Chondrocyte (in vitro differentiated cells): Measurements from ENCODE around the gene DOCK6. TPM values are rescaled to one million over a fixed set of nuclear protein-coding genes. Genes with fewer than 3 reads are reported as not detected.

Source experiments
- DNase-seq: peaks from one replicate; pipeline ENCODE4 v3.0.0; 2021; ENCODE audit warnings: mixed read lengths, low spot score
- H3K27ac Mint-ChIP-seq: one replicate; pipeline ENCODE4 v1.8.0; 2021; ENCODE audit warnings: mild to moderate bottlenecking, moderate library complexity, mixed read lengths; ENCODE audit not compliant: unreplicated experiment
- H3K27me3 Mint-ChIP-seq: 2 replicates; pipeline ENCODE4 v1.8.0; 2021; ENCODE audit warnings: low read depth, mixed read lengths
- H3K36me3 Mint-ChIP-seq: 2 replicates; pipeline ENCODE4 v1.8.0; 2021; ENCODE audit warnings: low read depth, mixed read lengths
- H3K4me1 Mint-ChIP-seq: 2 replicates; pipeline ENCODE4 v1.8.0; 2021; ENCODE audit warnings: low read depth, mild to moderate bottlenecking, mixed read lengths
- H3K4me3 Mint-ChIP-seq: one replicate; pipeline ENCODE4 v1.8.0; 2021; ENCODE audit warnings: mild to moderate bottlenecking, moderate library complexity, mixed read lengths; ENCODE audit not compliant: unreplicated experiment
- H3K9me3 Mint-ChIP-seq: 2 replicates; pipeline ENCODE4 v1.8.0; 2021; ENCODE audit warnings: low read depth, mixed read lengths
- CTCF ChIP-seq: fragments of 200-600 bp; sonication (generic); IDR thresholded peaks from 2 replicates; pipeline ENCODE4 v1.5.0; 2021; ENCODE audit warnings: antibody characterized with exemption, mild to moderate bottlenecking, moderate library complexity
- total RNA-seq: library from RNA; stranded (reverse); gene quantifications from 3 replicates; pipeline ENCODE4 v1.2.1, GENCODE V29; 2021

DOCK6 gene
- total RNA-seq, 1 donor from 2014 or later, result 44.4 TPM

GRCh38 chr19:11244846-11245589, 17.3 kb downstream of the DOCK6 start:
- no peak overlapping the region for H3K4me3 Mint-ChIP-seq
- TF ChIP-seq CTCF, result no peak
- H3K4me1 Mint-ChIP-seq, result peaks cover 9% of the 10 kb centered on the region

GRCh38 chr19:11243798-11244169, 18.5 kb downstream of the DOCK6 start:
- no peak for DNase-seq
- H3K27ac Mint-ChIP-seq, result peak overlapping the region; percentile 63
- H3K9me3 Mint-ChIP-seq, result no peaks in the 10 kb centered on the region
- no peak for TF ChIP-seq CTCF
- no peaks in the 10 kb centered on the region for H3K27me3 Mint-ChIP-seq
- peaks cover 9% of the 10 kb centered on the region for H3K4me1 Mint-ChIP-seq
- peak overlapping the region; percentile 52 for H3K4me3 Mint-ChIP-seq
- H3K36me3 Mint-ChIP-seq, result peaks cover 17% of the 10 kb centered on the region

More at GRCh38 chr19:11244846-11245589, 17.3 kb downstream of the DOCK6 start:
- Mint-ChIP-seq H3K36me3 (peaks cover 17% of the 10 kb centered on the region), H3K9me3 (no peaks in the 10 kb centered on the region), H3K27me3 (no peaks in the 10 kb centered on the region), H3K27ac (no peak overlapping the region)
- DNase-seq, result no peak

GRCh38 chr19:11242864-11243797, 19.2 kb downstream of the DOCK6 start:
- H3K27ac Mint-ChIP-seq, result peak overlapping the region; percentile 63
- H3K27me3 Mint-ChIP-seq, result no peaks in the 10 kb centered on the region
- H3K4me3 Mint-ChIP-seq, result peak overlapping the region; percentile 52
- no peak for DNase-seq
- H3K4me1 Mint-ChIP-seq, result peaks cover 9% of the 10 kb centered on the region
- H3K9me3 Mint-ChIP-seq, result no peaks in the 10 kb centered on the region
- peaks cover 15% of the 10 kb centered on the region for H3K36me3 Mint-ChIP-seq
- TF ChIP-seq CTCF, result peak; percentile 91

GRCh38 chr19:11242025-11242424, 20.3 kb downstream of the DOCK6 start:
- no peaks in the 10 kb centered on the region for H3K27me3 Mint-ChIP-seq
- no peaks in the 10 kb centered on the region for H3K9me3 Mint-ChIP-seq
- DNase-seq, result no peak
- H3K36me3 Mint-ChIP-seq, result peaks cover 13% of the 10 kb centered on the region
- peaks cover 5% of the 10 kb centered on the region for H3K4me1 Mint-ChIP-seq
- TF ChIP-seq CTCF, result no peak
- no peak overlapping the region for H3K27ac Mint-ChIP-seq
- no peak overlapping the region for H3K4me3 Mint-ChIP-seq

DNA sequence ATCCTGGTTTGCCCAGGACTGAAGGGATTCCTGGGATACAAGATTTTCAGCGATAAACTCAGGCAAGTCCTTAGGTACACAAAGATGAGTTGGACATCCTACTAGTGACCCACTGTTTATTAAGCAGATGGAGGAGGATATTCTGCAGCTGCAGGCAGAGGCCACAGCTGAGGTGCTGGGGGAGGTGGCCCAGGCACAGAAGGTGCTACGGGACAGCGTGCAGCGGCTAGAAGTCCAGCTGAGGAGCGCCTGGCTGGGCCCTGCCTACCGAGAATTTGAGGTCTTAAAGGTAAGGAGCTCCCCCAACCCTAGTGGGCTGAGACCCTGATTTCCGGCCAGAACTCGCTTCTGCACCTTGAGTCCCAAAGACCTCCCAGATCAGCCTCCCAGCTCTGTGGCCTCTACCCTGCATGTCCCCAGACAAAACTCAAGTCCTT, 22.3 kb downstream of the DOCK6 start:
- Mint-ChIP-seq H3K9me3 (no peaks in the 10 kb centered on the region), H3K4me3 (no peak overlapping the region), H3K27me3 (no peaks in the 10 kb centered on the region), H3K27ac (no peak overlapping the region), H3K36me3 (peaks cover 13% of the 10 kb centered on the region), H3K4me1 (peaks cover 5% of the 10 kb centered on the region)
- DNase-seq, result no peak
- TF ChIP-seq CTCF, result no peak
